ENCODE data around the gene TMEM51. TPM values are rescaled to one million over a fixed set of nuclear protein-coding genes. Genes with fewer than 3 reads are reported as not detected.

TMEM51 gene
- total and polyA plus RNA-seq, 9 of the 15 experiments (the other 6 are each of a cell fraction or from before 2014, with no cell fraction given): 0.06 to 1.4 (median 0.58) TPM

- intact Hi-C loops (cut with micrococcal nuclease): no loop called here
- POLR2A ChIA-PET: interaction anchor here (0.7 kb wide), 1 partner anchor 12 kb away, joined by 3 read pairs; no protein-coding TSS in a partner anchor
Observed at GRCh38 chr1:15186073-15186845, 32.7 kb downstream of the TMEM51 start.

More at GRCh38 chr1:15186073-15186845, 32.7 kb downstream of the TMEM51 start:
- CTCF ChIA-PET (ENCODE audit: low intra/inter-chr PET ratio): no interaction called here
- Histone ChIP-seq H2AFZ (ENCODE audit: low read depth, low read length) (no peak overlapping the region), H3K79me2 (ENCODE audit: control insufficient read depth, insufficient read depth, low read length) (no peaks in the 10 kb centered on the region), H3K27ac (ENCODE audit: extremely low read depth, low read depth, low read length) (no peak overlapping the region), H3K9me3 (replicated peaks; ENCODE audit: control insufficient read depth, insufficient read depth, low read depth, low read length) (no peaks in the 10 kb centered on the region), H3K9ac (ENCODE audit: insufficient read depth in 1 of 2, low read depth in 2 of 2, low read length in 2 of 2) (no peak overlapping the region), H4K20me1 (replicated peaks; ENCODE audit: control insufficient read depth, insufficient read depth, low read length) (no peaks in the 10 kb centered on the region), H3K27me3 (ENCODE audit: control insufficient read depth in 2 of 2, insufficient read depth in 2 of 2, low read length in 2 of 2) (peaks cover 16 to 52% of the 10 kb centered on the region in 2 experiments), H3K4me3 (no peak overlapping the region), H3K36me3 (ENCODE audit: control insufficient read depth, insufficient read depth, low read length) (no peaks in the 10 kb centered on the region), H3K4me2 (ENCODE audit: insufficient read depth, low read length) (no peak overlapping the region), H3K4me1 (replicated peaks in 1 of 2; ENCODE audit: control insufficient read depth in 2 of 2, insufficient read depth in 2 of 2, low read length in 2 of 2) (no peaks in the 10 kb centered on the region), H3K9me1 (ENCODE audit: control insufficient read depth, insufficient read depth, low read length) (no peaks in the 10 kb centered on the region)
- in situ Hi-C loops (cut with MboI): no loop called here
- ATAC-seq: peak; percentile 38; the same call in 1 of the 3 replicates
- TF ChIP-seq, protein P1, sequence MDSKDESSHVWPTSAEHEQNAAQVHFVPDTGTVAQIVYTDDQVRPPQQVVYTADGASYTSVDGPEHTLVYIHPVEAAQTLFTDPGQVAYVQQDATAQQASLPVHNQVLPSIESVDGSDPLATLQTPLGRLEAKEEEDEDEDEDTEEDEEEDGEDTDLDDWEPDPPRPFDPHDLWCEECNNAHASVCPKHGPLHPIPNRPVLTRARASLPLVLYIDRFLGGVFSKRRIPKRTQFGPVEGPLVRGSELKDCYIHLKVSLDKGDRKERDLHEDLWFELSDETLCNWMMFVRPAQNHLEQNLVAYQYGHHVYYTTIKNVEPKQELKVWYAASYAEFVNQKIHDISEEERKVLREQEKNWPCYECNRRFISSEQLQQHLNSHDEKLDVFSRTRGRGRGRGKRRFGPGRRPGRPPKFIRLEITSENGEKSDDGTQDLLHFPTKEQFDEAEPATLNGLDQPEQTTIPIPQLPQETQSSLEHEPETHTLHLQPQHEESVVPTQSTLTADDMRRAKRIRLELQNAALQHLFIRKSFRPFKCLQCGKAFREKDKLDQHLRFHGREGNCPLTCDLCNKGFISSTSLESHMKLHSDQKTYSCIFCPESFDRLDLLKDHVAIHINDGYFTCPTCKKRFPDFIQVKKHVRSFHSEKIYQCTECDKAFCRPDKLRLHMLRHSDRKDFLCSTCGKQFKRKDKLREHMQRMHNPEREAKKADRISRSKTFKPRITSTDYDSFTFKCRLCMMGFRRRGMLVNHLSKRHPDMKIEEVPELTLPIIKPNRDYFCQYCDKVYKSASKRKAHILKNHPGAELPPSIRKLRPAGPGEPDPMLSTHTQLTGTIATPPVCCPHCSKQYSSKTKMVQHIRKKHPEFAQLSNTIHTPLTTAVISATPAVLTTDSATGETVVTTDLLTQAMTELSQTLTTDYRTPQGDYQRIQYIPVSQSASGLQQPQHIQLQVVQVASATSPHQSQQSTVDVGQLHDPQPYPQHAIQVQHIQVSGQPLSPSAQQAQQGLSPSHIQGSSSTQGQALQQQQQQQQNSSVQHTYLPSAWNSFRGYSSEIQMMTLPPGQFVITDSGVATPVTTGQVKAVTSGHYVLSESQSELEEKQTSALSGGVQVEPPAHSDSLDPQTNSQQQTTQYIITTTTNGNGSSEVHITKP (IDR thresholded peaks at IDR 0.05; ENCODE audit: partially characterized antibody): peak; percentile 22
- no peak for TF ChIP-seq KAT8 (IDR thresholded peaks at IDR 0.05; ENCODE audit: low read depth)
- 7% methylated on average over 6 of the region's 6 CpGs for WGBS (ENCODE audit: insufficient coverage, low coverage, missing lambda C conversion rate)
- BruUV-seq (replicated peaks): no TSS peak
- no peak for DNase-seq (ENCODE audit: extremely low read depth in 1 of 4, low spot score in 3 of 4)
- no peak for FAIRE-seq
